Panc1 (cell line): ENCODE results near the gene SPATA31A3.
"Not testable (repeated sequence)": the region's sequence is repeated elsewhere in the genome, so short reads cannot be mapped to it uniquely, and the experiment has no call there.

Source experiments
- POLR2AphosphoS5 ChIP-seq: IDR thresholded peaks from 2 replicates; pipeline ENCODE4 v1.6.1; 2012; ENCODE audit warnings: mild to moderate bottlenecking, low read depth, low read length, moderate library complexity
- SIN3A ChIP-seq: IDR thresholded peaks from 2 replicates; pipeline ENCODE4 v1.6.1; 2012; ENCODE audit warnings: low read depth, mild to moderate bottlenecking, low read length, moderate library complexity, borderline replicate concordance; ENCODE audit not compliant: insufficient read depth
- TCF7L2 ChIP-seq: IDR thresholded peaks from 2 replicates; pipeline ENCODE4 v1.6.1; 2011; ENCODE audit warnings: mild to moderate bottlenecking, low read depth, low read length, inconsistent platforms
- TF ChIP-seq, protein P1 (sequence below): fragments of 450-650 bp; IDR thresholded peaks from 2 replicates; pipeline ENCODE4 v1.5.1; 2017; ENCODE audit warnings: mild to moderate bottlenecking
- TF ChIP-seq, protein P2 (sequence below), 2 experiments: IDR thresholded peaks; 2 replicates each; pipeline ENCODE4 v1.6.1; 2011 to 2012; ENCODE audit warnings: low read depth in 2 of 2, control low read depth in 1 of 2, low read length in 1 of 2, mild to moderate bottlenecking in 1 of 2, moderate library complexity in 1 of 2; ENCODE audit not compliant: insufficient read depth in 1 of 2

DNA sequence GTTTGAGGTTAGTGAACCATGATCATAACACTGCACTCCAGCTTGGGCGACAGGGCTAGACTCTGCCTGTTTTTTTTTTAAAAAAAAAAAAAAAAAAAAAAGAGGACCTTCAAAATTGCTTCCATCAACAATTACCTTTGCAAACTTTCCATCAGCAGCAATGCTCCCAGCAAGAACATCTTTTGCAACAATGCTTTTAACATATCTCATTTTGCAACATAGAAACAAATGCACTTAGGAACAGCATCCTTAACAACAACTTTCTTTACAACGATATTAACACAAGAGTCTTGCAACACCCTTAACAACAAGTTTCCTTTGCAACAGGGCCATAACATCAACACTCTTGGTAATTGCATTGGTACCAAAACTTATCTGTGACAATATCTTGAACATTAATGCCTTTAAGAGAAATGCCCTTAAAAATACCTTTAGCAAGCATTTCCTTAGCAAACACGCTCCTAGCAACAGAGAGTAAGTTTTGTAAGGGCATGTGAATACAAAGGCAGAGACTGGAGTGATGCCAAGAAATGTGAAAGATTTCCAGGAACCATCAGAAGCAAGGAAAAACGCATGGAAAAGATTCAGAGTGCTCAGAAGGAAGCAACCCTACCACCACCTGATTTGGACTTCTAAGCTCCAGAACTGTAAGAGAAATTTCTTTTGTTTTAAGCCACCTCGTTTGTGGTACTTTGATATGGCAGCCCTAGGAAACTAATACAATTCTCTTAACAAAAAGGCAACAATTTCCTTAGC is 49.8 kb downstream of the SPATA31A3 start:
- TF ChIP-seq, protein P1, sequence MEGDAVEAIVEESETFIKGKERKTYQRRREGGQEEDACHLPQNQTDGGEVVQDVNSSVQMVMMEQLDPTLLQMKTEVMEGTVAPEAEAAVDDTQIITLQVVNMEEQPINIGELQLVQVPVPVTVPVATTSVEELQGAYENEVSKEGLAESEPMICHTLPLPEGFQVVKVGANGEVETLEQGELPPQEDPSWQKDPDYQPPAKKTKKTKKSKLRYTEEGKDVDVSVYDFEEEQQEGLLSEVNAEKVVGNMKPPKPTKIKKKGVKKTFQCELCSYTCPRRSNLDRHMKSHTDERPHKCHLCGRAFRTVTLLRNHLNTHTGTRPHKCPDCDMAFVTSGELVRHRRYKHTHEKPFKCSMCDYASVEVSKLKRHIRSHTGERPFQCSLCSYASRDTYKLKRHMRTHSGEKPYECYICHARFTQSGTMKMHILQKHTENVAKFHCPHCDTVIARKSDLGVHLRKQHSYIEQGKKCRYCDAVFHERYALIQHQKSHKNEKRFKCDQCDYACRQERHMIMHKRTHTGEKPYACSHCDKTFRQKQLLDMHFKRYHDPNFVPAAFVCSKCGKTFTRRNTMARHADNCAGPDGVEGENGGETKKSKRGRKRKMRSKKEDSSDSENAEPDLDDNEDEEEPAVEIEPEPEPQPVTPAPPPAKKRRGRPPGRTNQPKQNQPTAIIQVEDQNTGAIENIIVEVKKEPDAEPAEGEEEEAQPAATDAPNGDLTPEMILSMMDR, result not testable (repeated sequence)
- not testable (repeated sequence) for TF ChIP-seq POLR2AphosphoS5, TCF7L2, SIN3A
- TF ChIP-seq, protein P2, sequence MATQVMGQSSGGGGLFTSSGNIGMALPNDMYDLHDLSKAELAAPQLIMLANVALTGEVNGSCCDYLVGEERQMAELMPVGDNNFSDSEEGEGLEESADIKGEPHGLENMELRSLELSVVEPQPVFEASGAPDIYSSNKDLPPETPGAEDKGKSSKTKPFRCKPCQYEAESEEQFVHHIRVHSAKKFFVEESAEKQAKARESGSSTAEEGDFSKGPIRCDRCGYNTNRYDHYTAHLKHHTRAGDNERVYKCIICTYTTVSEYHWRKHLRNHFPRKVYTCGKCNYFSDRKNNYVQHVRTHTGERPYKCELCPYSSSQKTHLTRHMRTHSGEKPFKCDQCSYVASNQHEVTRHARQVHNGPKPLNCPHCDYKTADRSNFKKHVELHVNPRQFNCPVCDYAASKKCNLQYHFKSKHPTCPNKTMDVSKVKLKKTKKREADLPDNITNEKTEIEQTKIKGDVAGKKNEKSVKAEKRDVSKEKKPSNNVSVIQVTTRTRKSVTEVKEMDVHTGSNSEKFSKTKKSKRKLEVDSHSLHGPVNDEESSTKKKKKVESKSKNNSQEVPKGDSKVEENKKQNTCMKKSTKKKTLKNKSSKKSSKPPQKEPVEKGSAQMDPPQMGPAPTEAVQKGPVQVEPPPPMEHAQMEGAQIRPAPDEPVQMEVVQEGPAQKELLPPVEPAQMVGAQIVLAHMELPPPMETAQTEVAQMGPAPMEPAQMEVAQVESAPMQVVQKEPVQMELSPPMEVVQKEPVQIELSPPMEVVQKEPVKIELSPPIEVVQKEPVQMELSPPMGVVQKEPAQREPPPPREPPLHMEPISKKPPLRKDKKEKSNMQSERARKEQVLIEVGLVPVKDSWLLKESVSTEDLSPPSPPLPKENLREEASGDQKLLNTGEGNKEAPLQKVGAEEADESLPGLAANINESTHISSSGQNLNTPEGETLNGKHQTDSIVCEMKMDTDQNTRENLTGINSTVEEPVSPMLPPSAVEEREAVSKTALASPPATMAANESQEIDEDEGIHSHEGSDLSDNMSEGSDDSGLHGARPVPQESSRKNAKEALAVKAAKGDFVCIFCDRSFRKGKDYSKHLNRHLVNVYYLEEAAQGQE (IDR thresholded peaks at IDR 0.05; ENCODE audit: insufficient read depth in 1 of 2, low read depth in 2 of 2, low read length in 1 of 2), result not testable (repeated sequence)
